RWPE1 (cell line): ENCODE data around the gene TRIM61.
A peak's percentile ranks its signal among the peaks of the same experiment; 100 is the strongest.
"Not testable (repeated sequence)": the region's sequence is repeated elsewhere in the genome, so short reads cannot be mapped to it uniquely, and the experiment has no call there.

Source experiments
- CTCF ChIA-PET: fragments of 350-600 bp; sonication (Branson Sonifier 250); formaldehyde crosslinking; extraction: SDS; loops from one replicate; lab custom pipeline; 2021; lab: Yijun Ruan, JAX
- POLR2A ChIA-PET: fragments of 400-600 bp; formaldehyde crosslinking; extraction: SDS; loops from one replicate; lab custom pipeline; 2020; ENCODE audit warnings: antibody characterized with exemption; ENCODE audit not compliant: low non-redundant PET; lab: Yijun Ruan, JAX
- DNase-seq: peaks from one replicate; pipeline ENCODE4 v3.0.0; 2012; ENCODE audit warnings: low spot score
- H3K27ac ChIP-seq: fragments of 450-650 bp; 2 replicates; pipeline ENCODE4 v1.5.1; 2017
- TF ChIP-seq, protein P1 (sequence below): fragments of 450-650 bp; conservative IDR thresholded peaks from 2 replicates; pipeline ENCODE4 v1.5.1; 2017; ENCODE audit warnings: low read depth, mild to moderate bottlenecking

The TRIM61 gene

DNA sequence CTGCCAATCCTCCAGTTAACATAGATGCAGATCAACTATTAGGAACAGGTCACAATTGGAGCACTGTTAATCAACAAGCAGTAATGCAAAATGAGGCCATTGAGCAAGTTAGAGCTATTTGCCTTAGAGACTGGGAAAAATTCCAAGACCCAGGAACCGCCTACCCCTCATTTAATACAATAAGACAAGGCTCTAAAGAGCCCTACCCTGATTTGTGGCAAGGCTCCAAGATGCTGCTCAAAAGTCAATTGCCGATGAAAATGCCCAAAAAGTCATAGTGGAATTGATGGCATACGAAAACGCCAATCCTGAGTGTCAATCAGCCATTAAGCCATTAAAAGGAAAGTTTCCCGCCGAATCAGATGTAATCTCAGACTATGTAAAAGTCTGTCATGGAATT is 20.5 kb upstream of the TRIM61 start:
- TF ChIP-seq, protein P1, sequence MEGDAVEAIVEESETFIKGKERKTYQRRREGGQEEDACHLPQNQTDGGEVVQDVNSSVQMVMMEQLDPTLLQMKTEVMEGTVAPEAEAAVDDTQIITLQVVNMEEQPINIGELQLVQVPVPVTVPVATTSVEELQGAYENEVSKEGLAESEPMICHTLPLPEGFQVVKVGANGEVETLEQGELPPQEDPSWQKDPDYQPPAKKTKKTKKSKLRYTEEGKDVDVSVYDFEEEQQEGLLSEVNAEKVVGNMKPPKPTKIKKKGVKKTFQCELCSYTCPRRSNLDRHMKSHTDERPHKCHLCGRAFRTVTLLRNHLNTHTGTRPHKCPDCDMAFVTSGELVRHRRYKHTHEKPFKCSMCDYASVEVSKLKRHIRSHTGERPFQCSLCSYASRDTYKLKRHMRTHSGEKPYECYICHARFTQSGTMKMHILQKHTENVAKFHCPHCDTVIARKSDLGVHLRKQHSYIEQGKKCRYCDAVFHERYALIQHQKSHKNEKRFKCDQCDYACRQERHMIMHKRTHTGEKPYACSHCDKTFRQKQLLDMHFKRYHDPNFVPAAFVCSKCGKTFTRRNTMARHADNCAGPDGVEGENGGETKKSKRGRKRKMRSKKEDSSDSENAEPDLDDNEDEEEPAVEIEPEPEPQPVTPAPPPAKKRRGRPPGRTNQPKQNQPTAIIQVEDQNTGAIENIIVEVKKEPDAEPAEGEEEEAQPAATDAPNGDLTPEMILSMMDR: no peak
- no peak overlapping the region for H3K27ac ChIP-seq
- DNase-seq: no peak
- POLR2A ChIA-PET: no interaction called here
- CTCF ChIA-PET: no interaction called here

DNA sequence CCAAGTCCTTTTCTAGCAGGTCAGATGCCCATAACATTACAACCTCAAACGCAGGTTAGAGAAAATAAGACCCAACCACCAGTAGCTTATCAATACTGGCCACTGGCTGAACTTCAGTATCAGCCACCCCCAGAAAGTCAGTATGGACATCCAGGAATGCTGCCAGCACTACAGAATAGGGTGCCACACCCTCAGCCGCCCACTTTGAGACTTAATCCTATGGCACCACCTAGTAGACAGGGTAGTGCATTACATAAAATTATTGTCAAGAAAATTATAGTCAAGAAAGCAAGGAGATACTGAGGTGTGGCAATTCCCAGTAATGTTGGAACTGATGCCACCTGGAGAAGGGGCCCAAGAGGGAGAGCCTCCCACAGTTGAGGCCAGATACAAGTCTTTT is 19.9 kb upstream of the TRIM61 start:
- ChIA-PET CTCF (interaction anchor here (0.9 kb wide), 1 partner anchor 772 kb away, joined by 4 read pairs; no protein-coding TSS in a partner anchor), POLR2A (no interaction called here)
- H3K27ac ChIP-seq: no peak overlapping the region
- DNase-seq: peak; percentile 29
- TF ChIP-seq, protein P1: no peak

DNA sequence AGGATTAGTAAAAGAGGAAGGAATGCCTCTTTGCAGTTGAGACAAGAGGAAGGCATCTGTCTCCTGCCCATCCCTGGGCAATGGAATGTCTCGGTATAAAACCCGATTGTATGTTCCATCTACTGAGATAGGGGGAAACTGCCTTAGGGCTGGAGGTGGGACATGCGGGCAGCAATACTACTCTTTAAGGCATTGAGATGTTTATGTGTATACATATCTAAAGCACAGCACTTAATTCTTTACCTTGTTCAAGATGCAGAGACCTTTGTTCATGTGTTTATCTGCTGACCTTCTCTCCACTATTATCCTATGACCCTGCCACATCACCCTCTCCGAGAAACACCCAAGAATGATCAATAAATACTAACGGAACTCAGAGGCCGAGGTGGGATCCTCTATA is 18.7 kb upstream of the TRIM61 start:
- POLR2A ChIA-PET: not testable (repeated sequence)
- CTCF ChIA-PET: interaction anchor here (0.6 kb wide), 1 partner anchor 741 kb away, joined by 3 read pairs; no protein-coding TSS in a partner anchor

DNA sequence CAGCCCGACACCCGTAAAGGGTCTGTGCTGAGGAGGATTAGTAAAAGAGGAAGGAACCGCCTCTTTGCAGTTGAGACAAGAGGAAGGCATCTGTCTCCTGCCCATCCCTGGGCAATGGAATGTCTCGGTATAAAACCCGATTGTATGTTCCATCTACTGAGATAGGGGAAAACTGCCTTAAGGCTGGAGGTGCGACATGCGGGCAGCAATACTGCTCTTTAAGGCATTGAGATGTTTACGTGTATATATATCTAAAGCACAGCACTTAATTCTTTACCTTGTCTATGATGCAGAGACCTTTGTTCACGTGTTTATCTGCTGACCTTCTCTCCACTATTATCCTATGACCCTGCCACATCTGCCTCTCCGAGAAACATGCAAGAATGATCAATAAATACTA is 13.3 kb upstream of the TRIM61 start:
- DNase-seq, POLR2A ChIA-PET, H3K27ac ChIP-seq: not testable (repeated sequence)
- CTCF ChIA-PET: interaction anchor here (0.7 kb wide), 1 partner anchor 82 kb away, joined by 3 read pairs; no protein-coding TSS in a partner anchor

More for the DNA sequence above, 18.7 kb upstream of the TRIM61 start:
- H3K27ac ChIP-seq, DNase-seq: not testable (repeated sequence)

DNA sequence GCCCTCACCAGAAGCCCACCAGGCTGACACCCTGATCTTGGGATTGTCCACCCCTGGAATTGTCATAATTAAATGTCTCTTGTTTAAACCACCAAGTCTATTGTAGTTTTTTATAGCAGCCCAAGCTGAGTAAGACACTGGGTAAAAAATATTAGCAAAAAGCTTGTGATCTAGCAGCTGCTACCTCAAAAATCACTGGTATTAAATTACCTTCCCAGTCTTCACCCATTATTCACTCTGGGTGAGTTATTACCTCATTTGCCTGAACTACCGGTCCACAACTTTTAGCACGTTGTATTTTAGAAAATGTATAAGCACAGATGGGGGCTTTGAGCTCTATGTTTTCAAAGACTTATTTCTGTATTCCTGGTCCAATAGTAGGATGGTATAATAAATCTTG is 12.0 kb upstream of the TRIM61 start:
- H3K27ac ChIP-seq: no peak overlapping the region
- DNase-seq: no peak
- POLR2A ChIA-PET: no interaction called here
- TF ChIP-seq, protein P1: no peak
- CTCF ChIA-PET: interaction anchor here (0.7 kb wide), 1 partner anchor 1831 kb away, joined by 3 read pairs; no protein-coding TSS in a partner anchor

DNA sequence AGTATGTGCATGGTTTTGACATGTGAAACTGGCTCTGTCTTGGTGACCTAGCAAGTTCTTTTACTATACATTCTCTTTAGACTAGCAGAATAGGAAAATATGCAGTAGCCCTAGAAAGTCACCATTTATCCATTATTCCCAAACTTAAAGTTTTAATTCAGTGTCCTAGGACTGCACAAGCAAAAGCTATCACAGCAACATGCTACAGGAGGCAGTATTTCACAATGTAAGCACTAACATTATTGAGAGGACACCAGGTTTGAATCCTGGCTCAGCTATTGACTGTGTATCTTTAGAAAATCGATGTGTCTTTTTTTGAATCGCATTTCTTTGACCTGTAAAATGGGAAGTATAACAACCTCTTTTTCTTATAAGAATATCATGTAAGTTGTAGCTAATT is 5.5 kb downstream of the TRIM61 start:
- POLR2A ChIA-PET, H3K27ac ChIP-seq, DNase-seq: not testable (repeated sequence)
- CTCF ChIA-PET: interaction anchor here (0.9 kb wide), 1 partner anchor 1385 kb away, joined by 3 read pairs; no protein-coding TSS in a partner anchor

DNA sequence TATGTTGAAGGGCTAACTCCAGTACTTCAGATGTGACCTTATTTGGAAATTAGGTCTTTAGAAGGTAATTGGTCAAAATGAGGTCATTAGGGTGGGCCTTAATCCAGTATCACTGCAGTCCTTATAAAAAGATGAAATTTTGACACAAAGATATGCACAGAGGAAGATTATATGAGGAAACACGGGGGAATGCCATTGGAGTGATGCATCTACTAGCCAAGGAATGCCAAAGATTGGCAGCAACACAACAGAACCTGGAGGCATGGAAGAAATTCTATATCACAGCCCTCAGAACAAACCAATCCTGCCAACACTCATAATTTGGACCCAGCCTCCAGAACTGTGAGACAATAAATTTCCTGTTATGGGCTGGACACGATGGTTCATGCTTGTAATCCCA is 17.6 kb downstream of the TRIM61 start:
- TF ChIP-seq, protein P1: no peak
- ChIA-PET CTCF (no interaction called here), POLR2A (no interaction called here)
- peak; percentile 42 for DNase-seq
- H3K27ac ChIP-seq: no peak overlapping the region

DNA sequence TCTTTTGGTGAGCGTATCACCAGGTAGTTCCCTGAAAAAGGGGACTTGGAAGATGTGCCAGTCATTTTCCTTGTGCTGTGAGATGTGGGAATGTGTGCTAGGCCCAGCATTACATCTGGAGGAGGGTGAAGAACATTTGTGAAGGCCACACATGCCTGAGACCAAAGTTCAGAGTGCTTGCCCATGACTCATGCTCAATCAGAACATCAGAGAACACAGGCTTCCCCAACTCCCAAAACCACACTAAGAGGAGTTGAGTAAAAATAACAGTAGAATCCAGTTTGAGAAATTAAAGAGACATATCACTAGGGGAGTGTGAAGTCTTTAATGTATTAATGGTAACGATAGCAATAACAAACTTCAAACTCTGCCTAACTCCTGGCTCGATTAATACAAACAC is 18.0 kb downstream of the TRIM61 start:
- DNase-seq, H3K27ac ChIP-seq, POLR2A ChIA-PET, CTCF ChIA-PET: not testable (repeated sequence)
